Hepatocyte (in vitro differentiated cells): ENCODE measurements around the gene DCLK2.

Source experiments
- CTCF ChIP-seq: fragments of 200-600 bp; sonication (generic); IDR thresholded peaks from 2 replicates; pipeline ENCODE4 v1.5.1; 2016; ENCODE audit warnings: antibody characterized with exemption, mild to moderate bottlenecking; ENCODE audit not compliant: poor library complexity
- EZH2 ChIP-seq: fragments of 200-600 bp; sonication (generic); IDR thresholded peaks from 2 replicates; pipeline ENCODE4 v1.6.1; 2016; ENCODE audit warnings: antibody characterized with exemption, mild to moderate bottlenecking, borderline replicate concordance
- EZH2phosphoT487 ChIP-seq: fragments of 200-600 bp; sonication (generic); IDR thresholded peaks from one replicate; pipeline ENCODE4 v1.6.1; 2018; ENCODE audit warnings: antibody characterized with exemption, mild to moderate bottlenecking, low read depth, moderate library complexity; ENCODE audit not compliant: unreplicated experiment, severe bottlenecking

GRCh38 chr4:150038335-150039076 is 39.7 kb upstream of the DCLK2 start:
- no peak for TF ChIP-seq EZH2
- TF ChIP-seq CTCF = no peak
- no peak for TF ChIP-seq EZH2phosphoT487
